GM12892 (cell line): Measurements from ENCODE around the gene SCN2B.

Experiments used
- POLR2A ChIP-seq: IDR thresholded peaks from 2 replicates; pipeline ENCODE4 v1.6.1; 2011; ENCODE audit warnings: low read depth, low read length, control low read depth
- POLR2AphosphoS5 ChIP-seq: IDR thresholded peaks from 2 replicates; pipeline ENCODE4 v1.6.1; 2011; ENCODE audit warnings: low read depth, low read length, control low read depth

- TF ChIP-seq POLR2A (no peak), POLR2AphosphoS5 (no peak)
These were observed 12.9 kb downstream of the SCN2B start for GRCh38 chr11:118163494-118163893.
